Parathyroid adenoma (tissue), 2 donors: ENCODE measurements around the gene CNGA4.

ENCODE experiments used
- H2AFZ ChIP-seq: fragments of 300-600 bp; sonication (generic); one replicate; pipeline ENCODE4 v1.7.0; 2017; ENCODE audit warnings: antibody characterized with exemption, mild to moderate bottlenecking
- H3K27ac ChIP-seq: fragments of 300-600 bp; sonication (generic); one replicate; pipeline ENCODE4 v1.7.0; 2017
- H3K27me3 ChIP-seq: fragments of 300-600 bp; sonication (generic); one replicate; pipeline ENCODE4 v1.7.0; 2017; ENCODE audit warnings: low read length; ENCODE audit not compliant: control insufficient read depth, insufficient read depth
- H3K36me3 ChIP-seq: fragments of 300-600 bp; sonication (generic); one replicate; pipeline ENCODE4 v1.7.0; 2017; ENCODE audit warnings: low read length; ENCODE audit not compliant: control insufficient read depth, insufficient read depth
- H3K4me1 ChIP-seq: fragments of 300-600 bp; sonication (generic); one replicate; pipeline ENCODE4 v1.7.0; 2017; ENCODE audit warnings: control low read depth
- H3K4me2 ChIP-seq: fragments of 300-600 bp; sonication (generic); one replicate; pipeline ENCODE4 v1.7.0; 2017; ENCODE audit warnings: low read length
- H3K4me3 ChIP-seq: fragments of 300-600 bp; sonication (generic); one replicate; pipeline ENCODE4 v1.7.0; 2017; ENCODE audit warnings: low read depth, low read length
- H3K79me2 ChIP-seq: fragments of 300-600 bp; sonication (generic); one replicate; pipeline ENCODE4 v1.7.0; 2017; ENCODE audit warnings: control low read depth
- H3K9ac ChIP-seq: fragments of 300-600 bp; sonication (generic); one replicate; pipeline ENCODE4 v1.7.0; 2017; ENCODE audit warnings: mild to moderate bottlenecking
- H3K9me3 ChIP-seq: fragments of 300-600 bp; sonication (generic); one replicate; pipeline ENCODE4 v1.7.0; 2017; ENCODE audit warnings: low read length; ENCODE audit not compliant: control insufficient read depth
- CTCF ChIP-seq: fragments of 300-600 bp; sonication (generic); IDR thresholded peaks from one replicate; pipeline ENCODE4 v1.7.0; 2017; ENCODE audit warnings: antibody characterized with exemption, mild to moderate bottlenecking
- donor health status: primary hyperparathyroidism.

The CNGA4 gene

GRCh38 chr11:6210274-6210955, 28.5 kb upstream of the CNGA4 start:
- no peak overlapping the region for H3K9ac ChIP-seq
- no peaks in the 10 kb centered on the region for H3K4me1 ChIP-seq
- H3K27me3 ChIP-seq = no peaks in the 10 kb centered on the region
- H2AFZ ChIP-seq = no peak overlapping the region
- no peaks in the 10 kb centered on the region for H3K36me3 ChIP-seq
- H3K79me2 ChIP-seq = no peaks in the 10 kb centered on the region
- no peak overlapping the region for H3K27ac ChIP-seq
- no peak for TF ChIP-seq CTCF
- H3K4me3 ChIP-seq = no peak overlapping the region
- no peaks in the 10 kb centered on the region for H3K9me3 ChIP-seq
- H3K4me2 ChIP-seq = no peak overlapping the region

GRCh38 chr11:6214530-6214929, 24.4 kb upstream of the CNGA4 start:
- no peak overlapping the region for H3K9ac ChIP-seq
- H2AFZ ChIP-seq = no peak overlapping the region
- no peaks in the 10 kb centered on the region for H3K27me3 ChIP-seq
- no peaks in the 10 kb centered on the region for H3K4me1 ChIP-seq
- no peaks in the 10 kb centered on the region for H3K79me2 ChIP-seq
- H3K9me3 ChIP-seq = no peaks in the 10 kb centered on the region
- no peaks in the 10 kb centered on the region for H3K36me3 ChIP-seq
- H3K4me3 ChIP-seq = no peak overlapping the region
- no peak for TF ChIP-seq CTCF
- H3K27ac ChIP-seq = no peak overlapping the region
- no peak overlapping the region for H3K4me2 ChIP-seq

GRCh38 chr11:6216501-6216900, 22.4 kb upstream of the CNGA4 start:
- H3K4me2 ChIP-seq = no peak overlapping the region
- no peak for TF ChIP-seq CTCF
- no peaks in the 10 kb centered on the region for H3K4me1 ChIP-seq
- no peaks in the 10 kb centered on the region for H3K79me2 ChIP-seq
- H2AFZ ChIP-seq = no peak overlapping the region
- H3K9ac ChIP-seq = no peak overlapping the region
- no peak overlapping the region for H3K27ac ChIP-seq
- no peaks in the 10 kb centered on the region for H3K27me3 ChIP-seq
- no peaks in the 10 kb centered on the region for H3K9me3 ChIP-seq
- H3K36me3 ChIP-seq = no peaks in the 10 kb centered on the region
- H3K4me3 ChIP-seq = no peak overlapping the region

- no peak overlapping the region for H3K27ac ChIP-seq
- no peaks in the 10 kb centered on the region for H3K79me2 ChIP-seq
- TF ChIP-seq CTCF = no peak
- H3K9me3 ChIP-seq = no peaks in the 10 kb centered on the region
- H3K4me3 ChIP-seq = no peak overlapping the region
- no peak overlapping the region for H3K9ac ChIP-seq
- H2AFZ ChIP-seq = no peak overlapping the region
- H3K36me3 ChIP-seq = no peaks in the 10 kb centered on the region
- H3K4me2 ChIP-seq = no peak overlapping the region
- no peaks in the 10 kb centered on the region for H3K27me3 ChIP-seq
- H3K4me1 ChIP-seq = no peaks in the 10 kb centered on the region
Observed at GRCh38 chr11:6217722-6218121, 21.2 kb upstream of the CNGA4 start.

GRCh38 chr11:6219359-6219758, 19.5 kb upstream of the CNGA4 start:
- H3K9ac ChIP-seq = no peak overlapping the region
- no peak overlapping the region for H3K4me3 ChIP-seq
- H3K27ac ChIP-seq = peak overlapping the region; percentile 46

More at GRCh38 chr11:6219359-6219758, 19.5 kb upstream of the CNGA4 start:
- H3K79me2 ChIP-seq = no peaks in the 10 kb centered on the region
- H3K4me1 ChIP-seq = no peaks in the 10 kb centered on the region
- no peaks in the 10 kb centered on the region for H3K9me3 ChIP-seq
- H3K4me2 ChIP-seq = no peak overlapping the region
- H3K36me3 ChIP-seq = no peaks in the 10 kb centered on the region
- no peak overlapping the region for H2AFZ ChIP-seq
- no peak for TF ChIP-seq CTCF
- H3K27me3 ChIP-seq = no peaks in the 10 kb centered on the region
